GM12878 (cell line): ENCODE measurements around the gene FKBP2. TPM values are rescaled to one million over a fixed set of nuclear protein-coding genes. Genes with fewer than 3 reads are reported as not detected.
A peak's percentile ranks its signal among the peaks of the same experiment; 100 is the strongest.

ENCODE experiments used
- ATAC-seq: fragments of 200-7000 bp; cut with Tn5 transposase; 3 replicates; pipeline ENCODE4 v1.9.1; 2020; ENCODE audit warnings: mild to moderate bottlenecking, moderate library complexity
- BruUV-seq: library from RNA; stranded (reverse); fragments of 400-500 nt; replicated peaks from 2 replicates; lab custom pipeline; 2021; lab: Mats Ljungman, UMichigan
- CTCF ChIA-PET: fragments of 300-600 bp; sonication (Branson Sonifier 250); formaldehyde crosslinking; extraction: SDS; loops from one replicate; lab custom pipeline; 2021; ENCODE audit warnings: inconsistent platforms; lab: Yijun Ruan, JAX
- POLR2A ChIA-PET: fragments of 350-600 bp; formaldehyde crosslinking; extraction: SDS; loops from one replicate; lab custom pipeline; 2021; ENCODE audit warnings: inconsistent platforms; lab: Charles Lee
- RAD21 ChIA-PET: fragments of 300-600 bp; sonication (Branson Sonifier 250); formaldehyde crosslinking; loops from one replicate; lab custom pipeline; 2023; ENCODE audit warnings: antibody characterized with exemption; ENCODE audit not compliant: unreplicated experiment; lab: Charles Lee
- SMC1A ChIA-PET: fragments of 300-600 bp; sonication (Branson Sonifier 250); formaldehyde crosslinking; loops from one replicate; lab custom pipeline; 2023; ENCODE audit not compliant: unreplicated experiment, uncharacterized antibody; lab: Charles Lee
- DNase-seq: peaks from one replicate; pipeline ENCODE4 v3.0.0-alpha.2; 2011; ENCODE audit warnings: low read depth, low spot score
- FAIRE-seq: peaks from 3 replicates; lab custom pipeline; 2011; peaks lifted over from hg19 to GRCh38; lab: Jason Lieb, UNC
- H2AFZ ChIP-seq: 2 replicates; pipeline ENCODE4 v1.6.0; 2011; ENCODE audit warnings: low read depth, low read length, control low read depth; ENCODE audit not compliant: control insufficient read depth
- H3K27ac ChIP-seq: 2 replicates; pipeline ENCODE4 v1.5.1; 2011; ENCODE audit warnings: control low read depth; ENCODE audit not compliant: control insufficient read depth, insufficient read depth
- H3K27me3 ChIP-seq, 2 experiments: replicated peaks in 1 of 2; 2 replicates each; pipeline versions ENCODE4 v1.6.0 to v1.6.1; 2011; ENCODE audit warnings: low read length in 1 of 2; ENCODE audit not compliant: control insufficient read depth in 2 of 2, insufficient read depth in 2 of 2
- H3K36me3 ChIP-seq, 2 experiments: 2 replicates each; pipeline ENCODE4 v1.5.1; 2011; ENCODE audit warnings: low read length in 1 of 2; ENCODE audit not compliant: control insufficient read depth in 2 of 2, insufficient read depth in 2 of 2
- H3K4me1 ChIP-seq: 2 replicates; pipeline ENCODE4 v1.6.1; 2011; ENCODE audit warnings: mild to moderate bottlenecking, low read length, moderate library complexity, mixed read lengths; ENCODE audit not compliant: control insufficient read depth, insufficient read depth
- H3K4me2 ChIP-seq: 2 replicates; pipeline ENCODE4 v1.6.0; 2011; ENCODE audit warnings: control low read depth; ENCODE audit not compliant: control insufficient read depth, insufficient read depth
- H3K4me3 ChIP-seq: fragments of 200-600 bp; sonication (generic); 2 replicates; pipeline ENCODE4 v1.5.1; 2016
- H3K79me2 ChIP-seq: 2 replicates; pipeline ENCODE4 v1.6.0; 2011; ENCODE audit warnings: low read length; ENCODE audit not compliant: control insufficient read depth, insufficient read depth
- H3K9ac ChIP-seq: 2 replicates; pipeline ENCODE4 v1.8.0; 2011; ENCODE audit warnings: low read length, control low read depth, mixed read lengths; ENCODE audit not compliant: control insufficient read depth, insufficient read depth
- H3K9me3 ChIP-seq: replicated peaks from 3 replicates; pipeline ENCODE4 v1.5.1; 2011; ENCODE audit warnings: mild to moderate bottlenecking, low read length; ENCODE audit not compliant: control insufficient read depth, insufficient read depth
- H4K20me1 ChIP-seq: 2 replicates; pipeline ENCODE4 v1.6.0; 2011; ENCODE audit not compliant: control insufficient read depth, insufficient read depth
- ASH2L ChIP-seq: fragments of 300-600, 200-600 bp; sonication (generic); IDR thresholded peaks from 2 replicates; pipeline ENCODE4 v1.6.1; 2017; ENCODE audit warnings: low read depth, mild to moderate bottlenecking, borderline replicate concordance
- CBX5 ChIP-seq: sonication (generic); IDR thresholded peaks from 2 replicates; pipeline ENCODE4 v1.6.1; 2016; ENCODE audit warnings: low read depth, moderate library complexity, mild to moderate bottlenecking, inconsistent platforms
- CEBPB ChIP-seq, 2 experiments: fragments of 150-350 bp in 1 of 2; IDR thresholded peaks; 2 replicates each; pipeline ENCODE4 v1.6.1; 2012 to 2014; ENCODE audit warnings: low read depth in 2 of 2, low read length in 2 of 2, borderline replicate concordance in 1 of 2, inconsistent platforms in 1 of 2
- CHD2 ChIP-seq: IDR thresholded peaks from 2 replicates; pipeline ENCODE4 v1.6.1; 2011; ENCODE audit warnings: low read depth, low read length, improper control_type of control experiment, borderline replicate concordance
- ELK1 ChIP-seq: IDR thresholded peaks from 2 replicates; pipeline ENCODE4 v1.6.1; 2012; ENCODE audit warnings: low read depth, low read length, improper control_type of control experiment
- ETV6 ChIP-seq, 2 experiments: fragments of 450-650 bp in 1 of 2; IDR thresholded peaks in 1 of 2; conservative IDR thresholded peaks in 1 of 2; 2 replicates each; pipeline ENCODE4 v1.6.1; 2014; ENCODE audit warnings: antibody characterized with exemption in 1 of 2, borderline replicate concordance in 1 of 2, low read depth in 1 of 2, mild to moderate bottlenecking in 1 of 2, moderate library complexity in 1 of 2
- EZH2 ChIP-seq: IDR thresholded peaks from 2 replicates; pipeline ENCODE4 v1.6.1; 2012; ENCODE audit warnings: low read depth, mild to moderate bottlenecking, control low read depth, inconsistent platforms, low read length, borderline replicate concordance; ENCODE audit not compliant: control insufficient read depth
- NFYB ChIP-seq: IDR thresholded peaks from 2 replicates; pipeline ENCODE4 v1.6.1; 2011; ENCODE audit warnings: low read depth, mild to moderate bottlenecking, low read length, improper control_type of control experiment, moderate library complexity; ENCODE audit not compliant: insufficient read depth
- PAX8 ChIP-seq: fragments of 450-650 bp; IDR thresholded peaks from 2 replicates; pipeline ENCODE4 v1.6.1; 2017; ENCODE audit warnings: mild to moderate bottlenecking, moderate library complexity
- RB1 ChIP-seq: fragments of 450-650 bp; formaldehyde crosslinking; IDR thresholded peaks from 2 replicates; pipeline ENCODE4 v1.6.1; 2017; ENCODE audit warnings: mild to moderate bottlenecking, borderline replicate concordance
- REST ChIP-seq: IDR thresholded peaks from 2 replicates; pipeline ENCODE4 v1.6.1; 2012; ENCODE audit warnings: mild to moderate bottlenecking, low read depth, low read length
- RUNX3 ChIP-seq: IDR thresholded peaks from 2 replicates; pipeline ENCODE4 v1.6.1; 2012; ENCODE audit warnings: low read length, inconsistent platforms
- TCF12 ChIP-seq: IDR thresholded peaks from 2 replicates; pipeline ENCODE4 v1.6.1; 2011; ENCODE audit warnings: low read depth, mild to moderate bottlenecking, low read length
- ZNF24 ChIP-seq: fragments of 450-650 bp; IDR thresholded peaks from 2 replicates; pipeline ENCODE4 v1.6.1; 2017; ENCODE audit warnings: antibody characterized with exemption, mild to moderate bottlenecking
- ZNF274 ChIP-seq: IDR thresholded peaks from one replicate; pipeline ENCODE4 v1.8.0; 2011; ENCODE audit not compliant: insufficient read length, insufficient read depth
- ZNF384 ChIP-seq: IDR thresholded peaks from 2 replicates; pipeline ENCODE4 v1.6.1; 2012; ENCODE audit warnings: low read depth, mild to moderate bottlenecking, low read length, improper control_type of control experiment, borderline replicate concordance
- WGBS: methylation state at CpG from one replicate; pipeline ENCODE4 v1.1.6; 2016; ENCODE audit warnings: low lambda C conversion rate; ENCODE audit not compliant: insufficient replicate concordance, insufficient coverage; ENCODE audit errors: missing lambda C conversion rate; 5-methylcytosine and 5-hydroxymethylcytosine counted together
- in situ Hi-C: fragments of 300-500 bp; cut with MboI; formaldehyde crosslinking; loops from 9 replicates; pipeline ENCODE4 v1.14.3; 2018; ENCODE audit warnings: mixed read lengths
- intact Hi-C: fragments of 100-400 bp; cut with micrococcal nuclease; formaldehyde crosslinking; loops from one replicate; pipeline ENCODE4 v1.14.2; 2022; ENCODE audit not compliant: unreplicated experiment
- polyA plus RNA-seq, 11 experiments: library from polyadenylated mRNA; depleted of rRNA in 4 of 11; unstranded in 6 of 11; stranded (reverse) in 5 of 11; fragments of >200 nt; fragmentation: Nextera tagmentation in 4 of 11; fragmentation: Illumina TruSeq in 1 of 11; extraction: Ambion mirVana in 4 of 11; extraction: Trizol in 1 of 11; gene quantifications; 1 replicate in 1 of 11; 2 replicates in 10 of 11; pipeline versions ENCODE4 v1.2.1 to v1.2.3, GENCODE V29; 2011 to 2016; ENCODE audit warnings: inconsistent platforms in 2 of 11, missing spikeins in 2 of 11, low read depth in 1 of 11
- total RNA-seq, 4 experiments: library from RNA; depleted of rRNA in 3 of 4; stranded (reverse); fragments of >200 nt in 3 of 4; fragmentation: Illumina TruSeq in 1 of 4; extraction: Trizol in 1 of 4; gene quantifications; 2 replicates each; pipeline versions ENCODE4 v1.2.1 to v1.2.3, GENCODE V29; 2013 to 2021

Gene FKBP2
- total and polyA plus RNA-seq, 10 of the 15 experiments (the other 5 are each of a cell fraction or from before 2014, with no cell fraction given), result 1.8 to 99.7 (median 39.5) TPM

GRCh38 chr11:64258356-64258755 lies 17.5 kb downstream of the FKBP2 start (continued):
- TF ChIP-seq ETV6 (conservative IDR thresholded peaks at IDR 0.05 in 1 of 2, IDR thresholded peaks at IDR 0.05 in 1 of 2; ENCODE audit: borderline replicate concordance in 1 of 2, low read depth in 1 of 2), result no peak
- TF ChIP-seq CEBPB (IDR thresholded peaks at IDR 0.05; ENCODE audit: borderline replicate concordance in 1 of 2, low read depth in 2 of 2, low read length in 2 of 2), result no peak
- no peak for TF ChIP-seq EZH2

GRCh38 chr11:64258946-64259532 lies 18.1 kb downstream of the FKBP2 start:
- BruUV-seq, result no TSS peak
- in situ Hi-C loops (no loop called here), intact Hi-C loops (no loop called here)
- no peaks in the 10 kb centered on the region for H3K27me3 ChIP-seq
- peaks cover 11% of the 10 kb centered on the region for H3K4me1 ChIP-seq
- ChIA-PET POLR2A (interaction anchor here (0.8 to 1.9 kb wide), 2 partner anchors 8 to 14 kb away, joined by 4 to 7 read pairs; no protein-coding TSS in a partner anchor), SMC1A (interaction anchor here (0.5 to 1.2 kb wide), 2 partner anchors 36 to 54 kb away, joined by 3 to 4 read pairs; no protein-coding TSS in a partner anchor), RAD21 (no interaction called here), CTCF (no interaction called here)
- 0 out of 2 replicates have a peak overlapping the region, but pooled peaks have one; percentile 17 for H3K27ac ChIP-seq
- DNase-seq, result no peak
- no peak for ATAC-seq
- no peak overlapping the region for H3K9ac ChIP-seq
- no peak overlapping the region for H3K4me2 ChIP-seq
- H4K20me1 ChIP-seq, result no peaks in the 10 kb centered on the region
- no peaks in the 10 kb centered on the region for H3K79me2 ChIP-seq
- no peak overlapping the region for H2AFZ ChIP-seq
- H3K36me3 ChIP-seq, result peaks cover 0 to 5% of the 10 kb centered on the region in 2 experiments; a peak in 2 of 4 replicates
- no peaks in the 10 kb centered on the region for H3K9me3 ChIP-seq
- H3K4me3 ChIP-seq, result no peak overlapping the region
- FAIRE-seq, result no peak
- 93% methylated on average over 27 of the region's 32 CpGs for WGBS
- TF ChIP-seq PAX8 (no peak), ELK1 (no peak), NFYB (no peak), CHD2 (no peak), ZNF24 (no peak), ZNF384 (no peak), RUNX3 (no peak), REST (no peak), CBX5 (no peak), ASH2L (no peak), TCF12 (no peak), RB1 (no peak), ZNF274 (no peak)
